Activated T-helper 9 cell treated with anti-CD3 and anti-CD28 coated beads, Interleukin-2, amount 50 U/mL, for 16 hours (primary cell): ENCODE data around the gene PPIF.
A peak's percentile ranks its signal among the peaks of the same experiment; 100 is the strongest.

Source experiments
- DNase-seq: peaks from one replicate; pipeline ENCODE4 v3.0.0-alpha.2; 2020; ENCODE audit warnings: low read depth

The PPIF gene

GRCh38 chr10:79313911-79314439, 33.3 kb upstream of the PPIF start:
- no peak for DNase-seq

- DNase-seq, result no peak
Measured at GRCh38 chr10:79314761-79315601, 32.3 kb upstream of the PPIF start.

DNA sequence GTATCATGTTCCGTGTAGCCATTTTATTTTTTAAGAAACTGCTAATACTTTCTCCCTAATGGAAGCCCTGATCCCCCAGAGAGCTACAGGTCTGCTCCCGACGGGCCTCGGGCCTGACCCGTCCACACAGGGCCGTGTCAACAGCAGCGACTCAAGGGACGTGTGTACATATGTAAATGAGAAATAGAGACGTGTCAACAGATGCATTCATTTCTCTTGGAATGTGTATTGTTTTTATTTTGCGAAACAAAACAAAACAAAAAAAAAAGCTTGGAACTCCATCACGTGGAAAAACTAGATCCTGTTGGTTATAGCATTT, 31.7 kb upstream of the PPIF start:
- DNase-seq, result no peak

DNA sequence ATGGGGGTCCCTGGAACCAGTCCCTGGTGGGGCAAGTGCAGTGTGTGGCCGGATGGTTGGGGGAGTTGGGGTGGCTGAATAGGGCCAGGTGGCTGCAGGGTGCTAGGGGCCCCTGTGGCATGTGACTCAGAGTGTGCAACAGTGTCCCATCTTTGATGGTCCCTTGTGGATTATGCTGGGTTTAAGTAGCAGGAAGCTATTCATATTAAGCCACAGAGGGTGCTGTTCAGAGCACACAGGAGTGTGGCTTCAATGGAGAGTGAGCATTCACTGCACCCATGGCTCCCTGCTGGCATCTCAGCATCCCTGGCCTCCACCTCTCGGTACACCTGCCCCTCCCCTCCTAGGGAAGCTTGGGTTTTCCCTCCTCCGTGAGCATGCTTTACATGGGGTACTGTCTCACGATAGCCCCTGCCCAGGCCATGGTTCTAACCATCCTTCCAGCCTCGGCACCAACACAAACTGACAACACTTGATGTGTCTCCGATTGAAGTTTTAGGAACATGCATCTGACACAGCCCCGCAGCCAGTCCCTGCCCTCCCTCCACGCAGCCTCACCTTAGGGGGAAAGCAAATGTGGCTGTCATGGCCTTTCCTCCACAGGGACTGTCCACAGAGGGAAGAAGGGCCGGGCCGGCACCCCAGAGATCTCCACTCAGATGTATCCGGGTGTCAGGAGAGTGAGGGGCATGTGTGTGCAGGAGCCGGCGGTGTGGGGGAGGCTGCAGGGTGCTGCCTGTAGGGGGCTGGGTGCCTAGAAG, 30.4 kb upstream of the PPIF start:
- no peak for DNase-seq

- DNase-seq, result no peak
Measured at GRCh38 chr10:79318369-79318768, 28.9 kb upstream of the PPIF start.

DNA sequence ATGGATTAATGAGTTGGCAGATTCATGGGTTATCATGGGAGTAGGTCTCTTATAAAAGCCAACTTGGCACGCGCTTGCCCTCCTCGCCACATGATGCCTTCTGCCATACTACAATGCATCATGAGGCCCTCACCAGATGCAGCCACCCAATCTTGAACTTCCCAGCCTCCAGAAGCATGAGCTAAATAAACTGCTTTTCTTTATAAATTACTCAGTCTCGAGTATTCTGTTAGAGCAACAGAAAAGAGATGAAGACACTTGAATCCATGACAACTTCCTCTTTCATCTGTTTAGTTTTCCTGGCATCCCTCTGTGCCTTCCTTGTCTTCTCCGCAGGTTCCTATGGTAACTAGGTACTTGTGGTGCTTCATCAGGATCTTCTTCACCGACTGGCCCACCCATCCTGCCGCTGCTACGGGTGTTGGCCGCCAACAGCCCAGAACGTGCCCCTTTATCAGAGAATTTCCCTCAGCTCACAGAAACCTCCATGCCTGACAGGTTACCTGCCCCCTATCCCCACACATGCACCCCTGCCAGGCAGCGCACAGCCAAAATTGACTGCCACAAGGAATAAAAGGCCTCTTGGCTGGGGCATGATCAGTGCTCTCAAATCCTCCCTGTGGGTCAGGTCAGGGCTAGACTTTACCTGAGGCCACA, 28.0 kb upstream of the PPIF start:
- DNase-seq, result no peak

DNA sequence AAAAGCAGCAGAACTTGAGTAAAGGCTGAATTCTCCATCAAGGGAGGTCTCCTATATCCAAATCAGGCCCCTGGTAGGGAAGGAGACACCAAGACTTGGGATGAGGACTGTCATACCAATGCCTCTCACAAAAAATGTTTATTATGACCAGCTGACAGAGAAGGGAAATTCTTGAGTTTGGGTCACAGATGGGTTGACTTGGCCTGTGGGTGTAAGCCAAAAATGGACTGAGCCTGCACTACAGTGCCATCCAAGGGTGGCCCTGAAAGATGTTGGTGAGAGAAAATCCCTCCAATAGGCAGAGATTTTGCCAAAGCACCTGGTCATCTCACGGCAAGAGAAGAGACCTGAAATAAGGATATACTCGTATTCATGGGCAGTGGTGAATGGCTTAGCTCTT, 27.0 kb upstream of the PPIF start:
- DNase-seq, result no peak

GRCh38 chr10:79320820-79321493, 26.3 kb upstream of the PPIF start:
- no peak for DNase-seq

DNA sequence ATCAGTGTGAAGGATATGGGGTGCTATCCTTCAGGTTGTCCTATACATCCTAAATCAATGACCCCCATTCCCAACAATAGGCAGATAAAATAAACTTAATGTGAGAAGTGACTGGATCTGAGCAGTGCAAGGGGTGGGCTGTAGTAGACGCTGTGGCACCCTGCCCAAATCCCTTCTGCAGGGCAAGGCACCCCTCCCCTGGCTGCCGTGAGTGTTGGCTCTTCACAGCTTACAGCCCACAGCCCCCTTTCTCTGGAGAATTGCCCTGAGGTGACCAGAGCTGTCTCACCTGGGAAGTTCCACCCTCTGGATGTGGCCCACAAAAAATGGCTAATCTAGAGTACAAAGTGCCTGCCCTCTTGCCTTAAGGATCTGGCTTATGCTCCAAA, 25.8 kb upstream of the PPIF start:
- no peak for DNase-seq

GRCh38 chr10:79321951-79322350, 25.3 kb upstream of the PPIF start:
- no peak for DNase-seq

GRCh38 chr10:79322616-79323543, 24.4 kb upstream of the PPIF start:
- peak; percentile 55 for DNase-seq

GRCh38 chr10:79323602-79324001, 23.7 kb upstream of the PPIF start:
- DNase-seq, result no peak

GRCh38 chr10:79324032-79324695, 23.1 kb upstream of the PPIF start:
- DNase-seq, result no peak

DNA sequence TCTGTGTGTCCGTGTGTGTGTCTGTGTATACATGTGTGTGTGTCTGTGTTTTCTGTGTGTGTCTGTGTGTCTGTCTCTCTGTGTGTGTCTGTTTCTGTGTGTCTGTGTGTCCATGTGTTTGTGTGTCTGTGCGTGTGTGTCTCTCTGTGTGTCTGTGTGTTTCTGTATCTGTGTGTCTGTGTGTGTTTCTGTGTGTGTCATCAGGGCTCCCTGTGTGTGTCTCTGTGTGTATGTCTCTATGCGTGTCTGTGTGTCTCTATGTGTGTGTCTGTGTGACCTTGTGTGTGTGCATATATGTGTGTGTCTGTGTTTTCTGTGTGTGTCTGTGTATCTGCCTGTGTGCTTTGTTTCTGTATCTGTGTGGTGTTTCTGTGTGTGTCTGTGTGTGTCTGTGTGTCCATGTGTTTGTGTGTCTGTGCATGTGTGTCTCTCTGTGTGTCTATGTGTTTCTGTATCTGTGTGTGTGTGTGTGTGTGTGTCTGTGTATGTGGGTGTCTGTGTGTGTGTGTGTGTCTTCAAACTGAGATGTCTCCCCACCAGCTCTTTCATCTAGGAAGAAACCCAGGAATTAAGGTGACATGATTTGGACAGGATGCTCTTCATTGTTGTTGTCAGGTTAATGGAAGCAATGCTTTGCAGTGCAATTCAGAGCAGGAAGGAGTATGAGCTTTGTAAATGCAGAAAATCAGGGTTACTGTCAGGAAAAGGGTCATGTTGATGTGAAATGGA, 20.7 kb upstream of the PPIF start:
- DNase-seq, result no peak

GRCh38 chr10:79327090-79327457, 20.2 kb upstream of the PPIF start:
- no peak for DNase-seq

DNA sequence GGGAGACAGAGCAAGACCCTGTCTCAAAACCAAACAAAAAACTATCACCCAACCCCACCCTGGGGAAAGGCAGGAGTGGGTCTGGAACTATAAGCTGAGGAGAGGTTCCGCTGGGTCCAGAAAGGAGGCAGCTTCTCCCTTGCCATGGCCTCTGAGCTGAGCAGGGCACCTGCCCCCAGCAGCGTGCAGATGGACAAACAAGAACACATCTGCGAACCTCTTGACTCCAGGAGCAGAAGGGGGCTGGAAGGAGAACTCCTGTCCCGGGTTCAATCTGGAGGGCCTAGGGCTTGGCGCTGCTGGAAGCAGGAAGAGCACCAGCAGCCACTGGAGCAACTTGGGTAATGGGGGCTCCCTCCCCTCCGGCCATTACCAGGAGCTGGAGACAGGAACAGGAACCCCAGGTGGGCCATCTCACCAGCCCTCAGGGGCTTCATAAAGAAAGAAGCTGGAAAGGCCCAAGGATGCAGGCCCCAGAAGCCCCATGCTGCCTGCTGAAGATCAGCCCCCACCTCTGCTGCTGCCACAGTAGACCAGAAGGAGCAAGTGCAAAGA, 19.0 kb upstream of the PPIF start:
- DNase-seq, result no peak

- DNase-seq, result no peak
Measured at GRCh38 chr10:79328737-79329504, 18.3 kb upstream of the PPIF start.

GRCh38 chr10:79329529-79329928, 17.7 kb upstream of the PPIF start:
- DNase-seq, result no peak

- no peak for DNase-seq
Measured at GRCh38 chr10:79331226-79331625, 16.0 kb upstream of the PPIF start.
